GM21515 (cell line): Measurements from ENCODE around the gene CADPS2.

ENCODE experiments used
- ATAC-seq: cut with Tn5 transposase; IDR thresholded peaks from one replicate; pipeline ENCODE4 v1.9.1; 2021; ENCODE audit not compliant: unreplicated experiment

The CADPS2 gene

GRCh38 chr7:122535086-122535485, 351.2 kb downstream of the CADPS2 start:
- no peak for ATAC-seq

- ATAC-seq: no peak
Observed at GRCh38 chr7:122532406-122533269, 353.6 kb downstream of the CADPS2 start.

- no peak for ATAC-seq
Observed at GRCh38 chr7:122528879-122529481, 357.3 kb downstream of the CADPS2 start.

GRCh38 chr7:122525355-122525754, 360.9 kb downstream of the CADPS2 start:
- no peak for ATAC-seq

GRCh38 chr7:122521767-122522166, 364.5 kb downstream of the CADPS2 start:
- no peak for ATAC-seq

GRCh38 chr7:122520971-122521555, 365.2 kb downstream of the CADPS2 start:
- ATAC-seq: no peak

- no peak for ATAC-seq
Observed at GRCh38 chr7:122518488-122518887, 367.8 kb downstream of the CADPS2 start.

- no peak for ATAC-seq
Observed at GRCh38 chr7:122517576-122517975, 368.7 kb downstream of the CADPS2 start.

- ATAC-seq: no peak
Observed at GRCh38 chr7:122515404-122515803, 370.9 kb downstream of the CADPS2 start.

- no peak for ATAC-seq
Observed at GRCh38 chr7:122511268-122511667, 375.0 kb downstream of the CADPS2 start.

- ATAC-seq: no peak
Observed at GRCh38 chr7:122507591-122507990, 378.7 kb downstream of the CADPS2 start.

GRCh38 chr7:122492007-122492406, 394.3 kb downstream of the CADPS2 start:
- no peak for ATAC-seq

GRCh38 chr7:122488241-122488640, 398.0 kb downstream of the CADPS2 start:
- ATAC-seq: no peak

- ATAC-seq: no peak
Observed at GRCh38 chr7:122487131-122487530, 399.1 kb downstream of the CADPS2 start.

- ATAC-seq: no peak
Observed at GRCh38 chr7:122485856-122486255, 400.4 kb downstream of the CADPS2 start.

- no peak for ATAC-seq
Observed at GRCh38 chr7:122482212-122482611, 404.0 kb downstream of the CADPS2 start.

GRCh38 chr7:122470859-122471258, 415.4 kb downstream of the CADPS2 start:
- ATAC-seq: no peak

- no peak for ATAC-seq
Observed at GRCh38 chr7:122468945-122469344, 417.3 kb downstream of the CADPS2 start.

GRCh38 chr7:122467661-122468449, 418.4 kb downstream of the CADPS2 start:
- no peak for ATAC-seq

GRCh38 chr7:122465296-122465695, 421.0 kb downstream of the CADPS2 start:
- no peak for ATAC-seq

- no peak for ATAC-seq
Observed at GRCh38 chr7:122463631-122464030, 422.6 kb downstream of the CADPS2 start.
